H9 (cell line): Measurements from ENCODE around the gene ANKS1B. TPM values are rescaled to one million over a fixed set of nuclear protein-coding genes. Genes with fewer than 3 reads are reported as not detected.

Experiments
- DNase-seq: peaks from one replicate; pipeline ENCODE4 v3.0.0-alpha.2; 2017
- H2AFZ ChIP-seq: one replicate; pipeline ENCODE4 v1.6.1; 2013; ENCODE audit warnings: mild to moderate bottlenecking, low read length, control low read depth, moderate library complexity
- H2AK5ac ChIP-seq: 2 replicates; pipeline ENCODE4 v1.6.1; 2013; ENCODE audit warnings: low read length, control low read depth, mixed read lengths; ENCODE audit not compliant: insufficient read length
- H2BK120ac ChIP-seq: one replicate; pipeline ENCODE4 v1.6.1; 2013; ENCODE audit warnings: low read depth, mild to moderate bottlenecking, low read length, control low read depth, inconsistent platforms; ENCODE audit not compliant: poor library complexity, severe bottlenecking
- H2BK12ac ChIP-seq: 2 replicates; pipeline ENCODE4 v1.6.1; 2013; ENCODE audit warnings: low read length, control low read depth, mixed read lengths, low read depth; ENCODE audit not compliant: insufficient read length
- H2BK15ac ChIP-seq: 2 replicates; pipeline ENCODE4 v1.6.1; 2013; ENCODE audit warnings: low read depth, low read length, control low read depth
- H2BK20ac ChIP-seq: one replicate; pipeline ENCODE4 v1.6.1; 2013; ENCODE audit warnings: low read depth, mild to moderate bottlenecking, low read length, control low read depth, inconsistent platforms; ENCODE audit not compliant: poor library complexity, severe bottlenecking
- H2BK5ac ChIP-seq: 2 replicates; pipeline ENCODE4 v1.6.1; 2013; ENCODE audit warnings: low read length, control low read depth, mixed read lengths; ENCODE audit not compliant: insufficient read length
- H3K14ac ChIP-seq: 2 replicates; pipeline ENCODE4 v1.6.1; 2013; ENCODE audit warnings: low read length, control low read depth; ENCODE audit not compliant: insufficient read depth
- H3K18ac ChIP-seq: 2 replicates; pipeline ENCODE4 v1.6.1; 2013; ENCODE audit warnings: low read depth, mild to moderate bottlenecking, mixed read lengths, low read length, control low read depth; ENCODE audit not compliant: insufficient read length
- H3K23ac ChIP-seq: 2 replicates; pipeline ENCODE4 v1.6.1; 2013; ENCODE audit warnings: low read length, control low read depth, mixed read lengths, low read depth; ENCODE audit not compliant: insufficient read length
- H3K23me2 ChIP-seq: 2 replicates; pipeline ENCODE4 v1.6.1; 2013; ENCODE audit warnings: low read depth, mild to moderate bottlenecking, mixed read lengths, low read length, control low read depth; ENCODE audit not compliant: insufficient read length, poor library complexity, severe bottlenecking
- H3K27ac ChIP-seq: 2 replicates; pipeline ENCODE4 v1.5.1; 2013; ENCODE audit warnings: low read length, control low read depth, mixed read lengths, low read depth; ENCODE audit not compliant: insufficient read length
- H3K27me3 ChIP-seq: 2 replicates; pipeline ENCODE4 v1.6.1; 2013; ENCODE audit warnings: low read length, control low read depth, inconsistent platforms; ENCODE audit not compliant: insufficient read depth
- H3K4ac ChIP-seq: 2 replicates; pipeline ENCODE4 v1.6.1; 2013; ENCODE audit warnings: low read depth, mild to moderate bottlenecking, control low read depth, inconsistent platforms, low read length, moderate library complexity
- H3K4me1 ChIP-seq: 2 replicates; pipeline ENCODE4 v1.6.1; 2013; ENCODE audit warnings: low read length, control low read depth, inconsistent platforms; ENCODE audit not compliant: insufficient read depth
- H3K4me2 ChIP-seq: 2 replicates; pipeline ENCODE4 v1.6.1; 2013; ENCODE audit warnings: low read length, control low read depth, mixed read lengths; ENCODE audit not compliant: insufficient read length, insufficient read depth
- H3K56ac ChIP-seq: 2 replicates; pipeline ENCODE4 v1.6.1; 2013; ENCODE audit warnings: low read depth, mild to moderate bottlenecking, mixed read lengths, low read length, control low read depth; ENCODE audit not compliant: insufficient read length
- H3K79me1 ChIP-seq: 2 replicates; pipeline ENCODE4 v1.6.1; 2013; ENCODE audit warnings: low read depth, mild to moderate bottlenecking, moderate library complexity, low read length, control low read depth, inconsistent platforms; ENCODE audit not compliant: insufficient read depth, poor library complexity, severe bottlenecking
- H3K79me2 ChIP-seq: 2 replicates; pipeline ENCODE4 v1.6.1; 2013; ENCODE audit warnings: low read length, control low read depth, inconsistent platforms; ENCODE audit not compliant: insufficient read depth
- H3K9ac ChIP-seq: 2 replicates; pipeline ENCODE4 v1.6.1; 2013; ENCODE audit warnings: low read length, control low read depth, mixed read lengths; ENCODE audit not compliant: insufficient read length; ENCODE audit errors: extremely low read depth
- H3K9me3 ChIP-seq: one replicate; pipeline ENCODE4 v1.6.1; 2013; ENCODE audit warnings: low read depth, low read length, inconsistent platforms; ENCODE audit not compliant: control insufficient read depth
- H3T11ph ChIP-seq: one replicate; pipeline ENCODE4 v1.6.1; 2013; ENCODE audit warnings: mild to moderate bottlenecking, low read length, control low read depth, inconsistent platforms
- H4K20me1 ChIP-seq: one replicate; pipeline ENCODE4 v1.6.1; 2013; ENCODE audit not compliant: control insufficient read depth, insufficient read length, insufficient read depth
- H4K5ac ChIP-seq: 2 replicates; pipeline ENCODE4 v1.6.1; 2013; ENCODE audit warnings: low read depth, mild to moderate bottlenecking, mixed read lengths, low read length, control low read depth; ENCODE audit not compliant: insufficient read length
- H4K8ac ChIP-seq: replicated peaks from 2 replicates; pipeline ENCODE4 v1.6.1; 2013; ENCODE audit warnings: low read length, control low read depth, mixed read lengths, low read depth; ENCODE audit not compliant: insufficient read length
- H4K91ac ChIP-seq: 2 replicates; pipeline ENCODE4 v1.6.1; 2013; ENCODE audit warnings: low read depth, mild to moderate bottlenecking, moderate library complexity, mixed read lengths, low read length, control low read depth; ENCODE audit not compliant: insufficient read length
- H3K27ac Mint-ChIP-seq, 3 experiments: 2 replicates in 2 of 3; 3 replicates in 1 of 3; pipeline ENCODE4 v1.8.0; 2020 to 2021; ENCODE audit warnings: mixed read lengths in 3 of 3, mild to moderate bottlenecking in 1 of 3, moderate library complexity in 1 of 3
- H3K27me3 Mint-ChIP-seq: 2 replicates; pipeline ENCODE4 v1.8.0; 2021; ENCODE audit warnings: low read depth, mild to moderate bottlenecking, moderate library complexity, mixed read lengths
- H3K36me3 Mint-ChIP-seq, 3 experiments: 2 replicates in 2 of 3; 3 replicates in 1 of 3; pipeline ENCODE4 v1.8.0; 2020 to 2021; ENCODE audit warnings: low read depth in 3 of 3, mixed read lengths in 3 of 3; ENCODE audit not compliant: insufficient read depth in 1 of 3
- H3K4me1 Mint-ChIP-seq, 2 experiments: 2 replicates each; pipeline ENCODE4 v1.8.0; 2020; ENCODE audit warnings: mixed read lengths in 2 of 2
- H3K4me3 Mint-ChIP-seq, 2 experiments: 2 replicates in 1 of 2; 3 replicates in 1 of 2; pipeline ENCODE4 v1.8.0; 2020 to 2021; ENCODE audit warnings: mild to moderate bottlenecking in 2 of 2, mixed read lengths in 2 of 2, moderate library complexity in 1 of 2
- H3K9me3 Mint-ChIP-seq, 2 experiments: 2 replicates in 1 of 2; 3 replicates in 1 of 2; pipeline ENCODE4 v1.8.0; 2020; ENCODE audit warnings: mild to moderate bottlenecking in 2 of 2, mixed read lengths in 2 of 2, moderate library complexity in 1 of 2
- CTCF ChIP-seq: fragments of 200-600 bp; sonication (generic); conservative IDR thresholded peaks from 3 replicates; pipeline ENCODE4 v1.8.0; 2021; ENCODE audit warnings: antibody characterized with exemption, mild to moderate bottlenecking
- WGBS: extraction: QIAGEN DNeasy Blood & Tissue Kit; methylation state at CpG from one replicate; pipeline ENCODE4 v1.1.7; 2013; ENCODE audit warnings: missing lambda C conversion rate, low lambda C conversion rate, mixed read lengths; ENCODE audit not compliant: insufficient read length; ENCODE audit errors: extremely low coverage; 5-methylcytosine and 5-hydroxymethylcytosine counted together
- total RNA-seq: library from RNA; stranded (reverse); gene quantifications from 2 replicates; pipeline ENCODE4 v1.2.1, GENCODE V29; 2021

Gene ANKS1B
- total RNA-seq, 1 experiment from 2014 or later = 4.1 TPM

- Mint-ChIP-seq H3K27me3 (no peaks in the 10 kb centered on the region), H3K36me3 (no peaks in the 10 kb centered on the region), H3K4me3 (no peak overlapping the region), H3K9me3 (no peaks in the 10 kb centered on the region; a peak in 1 of 5 replicates), H3K4me1 (peaks cover 13 to 17% of the 10 kb centered on the region in 2 experiments), H3K27ac (no peak overlapping the region)
- Histone ChIP-seq H3T11ph (no peak overlapping the region), H3K79me1 (no peaks in the 10 kb centered on the region), H3K4me1 (no peaks in the 10 kb centered on the region), H3K9me3 (no peaks in the 10 kb centered on the region), H3K23ac (no peak overlapping the region), H4K8ac (no peak overlapping the region), H3K23me2 (no peaks in the 10 kb centered on the region), H3K56ac (no peak overlapping the region), H3K27ac (no peak overlapping the region), H3K79me2 (no peaks in the 10 kb centered on the region), H3K4me2 (no peak overlapping the region), H4K20me1 (no peaks in the 10 kb centered on the region), H2AFZ (no peak overlapping the region), H2AK5ac (no peak overlapping the region), H2BK12ac (no peak overlapping the region), H3K27me3 (no peaks in the 10 kb centered on the region), H3K9ac (no peak overlapping the region), H3K14ac (no peak overlapping the region), H2BK20ac (no peak overlapping the region), H3K18ac (no peak overlapping the region), H4K91ac (no peak overlapping the region), H2BK15ac (no peak overlapping the region), H2BK5ac (no peak overlapping the region), H3K4ac (no peak overlapping the region), H2BK120ac (no peak overlapping the region), H4K5ac (no peak overlapping the region)
- WGBS = no CpG with 5 or more reads among the region's 4 CpGs
- no peak for DNase-seq
- TF ChIP-seq CTCF = no peak
Observed at GRCh38 chr12:98945864-98946263, 1038.9 kb downstream of the ANKS1B start.
